Suppressor macrophage treated with lipopolysaccharide for 1 hour (primary cell): ENCODE measurements around the gene ZNF143.
"Not testable (repeated sequence)": the region's sequence is repeated elsewhere in the genome, so short reads cannot be mapped to it uniquely, and the experiment has no call there.

ENCODE experiments used
- DNase-seq, 3 donors: peaks; one replicate each; pipeline ENCODE4 v3.0.0-alpha.2; 2020 to 2022

The ZNF143 gene

DNA sequence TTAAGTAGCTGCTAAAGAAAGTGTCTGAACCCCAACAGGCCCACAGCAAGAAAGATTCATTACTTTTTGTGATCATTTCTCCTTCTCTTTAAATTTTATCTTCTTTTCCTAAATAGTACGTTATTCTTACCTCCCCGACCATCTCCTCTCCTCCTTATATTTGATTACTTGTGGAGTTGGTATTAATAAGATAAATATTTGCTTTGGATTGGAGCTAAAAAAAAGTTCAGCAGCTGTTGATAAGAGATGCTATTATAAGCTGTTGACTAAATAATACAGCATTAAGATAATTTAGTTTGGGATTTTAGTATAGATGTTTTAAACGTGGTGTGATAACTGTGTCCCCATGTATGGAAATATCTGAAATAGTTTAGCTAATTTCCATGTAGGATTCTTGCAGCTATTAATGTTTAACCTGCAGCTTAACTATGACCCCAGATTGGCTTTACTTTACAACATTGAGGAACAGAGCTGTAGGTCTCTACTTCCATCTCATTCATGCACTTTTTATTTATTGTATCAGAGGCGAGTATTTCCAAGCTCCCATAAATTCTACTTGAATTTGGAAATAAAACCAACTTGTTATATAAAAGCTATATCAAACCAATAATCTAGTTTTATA lies 37.8 kb downstream of the ZNF143 start:
- no peak for DNase-seq

DNA sequence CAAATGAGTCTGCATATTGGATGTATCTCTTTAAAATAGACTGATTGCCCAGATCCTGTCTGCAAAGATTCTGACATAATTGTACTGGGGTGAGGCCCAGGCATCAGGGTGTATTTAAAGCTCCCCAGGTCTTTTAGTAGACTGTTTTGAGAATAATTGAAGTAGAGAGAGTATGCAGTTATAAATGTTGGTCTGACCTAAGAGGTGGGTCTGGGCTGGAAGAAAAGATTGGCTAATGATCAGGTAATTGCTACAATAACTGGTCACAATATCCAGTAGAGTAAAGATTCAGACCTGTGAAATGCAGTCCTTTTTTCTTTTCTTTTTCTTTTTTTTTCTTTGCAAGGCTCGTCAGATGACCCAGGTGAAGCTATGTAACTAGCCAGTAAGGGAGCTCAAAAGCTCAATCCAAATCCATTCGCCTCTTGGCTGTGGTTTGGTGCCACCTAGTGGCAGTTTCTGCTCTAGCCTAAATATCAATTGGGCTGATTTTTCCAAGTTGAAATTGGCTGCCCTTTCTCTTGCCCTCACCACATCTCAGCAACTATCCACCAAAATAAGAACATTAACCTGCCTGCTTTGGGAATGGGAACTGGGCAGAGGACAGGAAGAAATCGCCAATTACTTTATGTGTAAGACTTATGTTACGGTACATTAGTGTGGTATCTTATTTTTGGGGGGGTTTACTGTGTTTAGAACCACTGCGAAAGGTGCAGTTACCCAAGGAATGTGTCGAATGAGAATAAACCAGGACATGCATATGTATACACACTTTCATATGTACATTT lies 45.9 kb downstream of the ZNF143 start:
- peak; percentile 83 to 90 (median 89) for DNase-seq

DNA sequence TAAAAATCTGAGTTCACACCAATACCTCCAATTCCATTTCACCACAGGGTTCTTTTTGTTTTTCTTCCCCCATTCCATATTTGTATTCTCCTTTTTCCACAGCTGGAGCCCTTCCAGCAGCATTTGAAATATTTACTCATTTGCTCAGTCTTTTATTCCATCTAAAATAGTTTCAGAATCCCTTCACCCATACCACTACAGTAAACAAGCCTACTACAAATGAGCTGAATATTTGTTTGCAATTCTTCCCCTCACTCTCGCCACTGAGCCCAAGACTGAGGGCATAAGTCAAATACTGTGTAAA lies 46.4 kb downstream of the ZNF143 start:
- DNase-seq = no peak

DNA sequence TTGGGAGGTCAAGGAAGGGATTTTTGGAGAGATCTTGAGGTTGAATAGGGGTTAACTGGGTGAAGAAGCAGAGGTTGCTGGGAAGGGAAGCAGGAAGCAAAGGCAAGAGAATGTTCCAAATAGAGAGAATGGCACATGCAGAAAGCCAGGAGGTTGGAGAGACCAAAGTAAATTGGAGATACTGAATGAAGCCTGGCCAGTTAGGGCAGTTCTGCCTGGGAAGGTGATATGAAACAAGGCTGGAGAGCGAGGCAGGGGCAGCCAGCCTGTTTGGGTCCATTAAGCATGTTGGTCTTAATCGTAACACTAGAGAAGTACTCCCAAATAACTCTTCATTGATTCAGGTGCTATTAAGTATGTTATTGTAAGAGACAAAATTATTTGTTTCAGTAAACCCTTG lies 48.2 kb downstream of the ZNF143 start:
- no peak for DNase-seq

DNA sequence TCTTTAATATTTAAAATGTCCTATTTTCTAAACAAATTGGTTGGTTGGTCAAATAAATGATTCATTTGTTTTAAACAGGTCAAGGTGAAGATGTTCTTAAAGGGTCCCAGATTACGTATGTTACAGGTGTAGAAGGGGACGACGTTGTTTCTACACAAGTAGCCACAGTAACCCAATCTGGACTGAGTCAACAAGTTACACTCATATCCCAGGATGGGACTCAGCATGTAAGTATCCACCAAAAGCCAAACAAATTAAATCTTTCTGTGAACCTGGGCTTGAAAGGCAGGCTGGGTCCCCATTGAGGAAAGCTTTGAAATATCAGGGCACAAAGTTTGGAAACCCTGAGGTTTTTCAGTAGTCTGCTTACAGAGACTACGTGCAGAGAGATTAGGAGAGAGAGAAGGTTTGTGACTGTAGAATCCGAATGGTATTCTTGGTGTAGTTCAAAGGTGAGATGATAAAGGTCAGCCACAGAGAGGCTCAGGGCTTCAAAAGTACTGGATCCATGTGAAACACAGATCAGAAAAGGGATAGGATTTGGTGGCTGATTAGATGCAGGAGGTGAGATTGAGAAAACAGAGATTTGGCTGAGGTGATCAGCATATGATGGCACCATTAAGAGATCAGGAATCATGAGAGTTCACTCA lies 51.7 kb downstream of the ZNF143 start:
- DNase-seq = no peak

DNA sequence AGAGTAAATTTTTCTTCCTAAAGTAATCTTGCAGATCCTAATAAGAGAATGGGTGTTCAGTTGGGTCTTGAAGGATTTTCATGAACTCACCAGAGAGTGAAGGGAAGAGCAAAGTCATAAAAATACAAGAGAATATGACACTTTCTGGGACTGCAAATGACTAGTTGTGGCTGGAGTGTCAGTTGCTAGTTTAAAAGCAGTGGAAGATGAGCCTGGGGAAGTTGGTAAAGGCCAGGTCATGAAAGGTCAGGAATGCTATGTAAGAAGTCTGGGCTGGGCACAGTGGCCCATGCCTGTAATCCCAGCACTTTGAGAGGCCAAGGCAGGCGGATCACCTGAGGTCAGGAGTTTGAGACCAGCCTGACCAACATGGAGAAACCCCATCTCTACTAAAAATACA lies 53.8 kb downstream of the ZNF143 start:
- peak in 2 of 3 donors; percentile 27 to 30 for DNase-seq

DNA sequence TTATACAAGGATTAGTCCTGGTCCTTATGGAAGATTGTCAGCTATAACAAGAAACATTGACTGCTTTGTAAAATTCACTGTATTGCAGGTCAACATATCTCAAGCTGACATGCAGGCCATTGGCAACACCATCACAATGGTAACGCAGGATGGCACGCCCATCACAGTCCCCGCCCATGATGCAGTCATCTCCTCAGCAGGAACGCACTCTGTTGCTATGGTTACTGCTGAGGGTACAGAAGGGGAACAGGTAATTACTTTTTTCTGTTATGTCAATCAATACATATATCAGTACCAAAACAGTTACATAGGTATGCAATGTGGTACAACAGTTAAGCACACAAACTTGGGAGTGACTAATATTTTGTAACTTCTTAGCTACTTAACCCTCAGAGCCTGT lies 55.3 kb downstream of the ZNF143 start:
- DNase-seq = no peak

DNA sequence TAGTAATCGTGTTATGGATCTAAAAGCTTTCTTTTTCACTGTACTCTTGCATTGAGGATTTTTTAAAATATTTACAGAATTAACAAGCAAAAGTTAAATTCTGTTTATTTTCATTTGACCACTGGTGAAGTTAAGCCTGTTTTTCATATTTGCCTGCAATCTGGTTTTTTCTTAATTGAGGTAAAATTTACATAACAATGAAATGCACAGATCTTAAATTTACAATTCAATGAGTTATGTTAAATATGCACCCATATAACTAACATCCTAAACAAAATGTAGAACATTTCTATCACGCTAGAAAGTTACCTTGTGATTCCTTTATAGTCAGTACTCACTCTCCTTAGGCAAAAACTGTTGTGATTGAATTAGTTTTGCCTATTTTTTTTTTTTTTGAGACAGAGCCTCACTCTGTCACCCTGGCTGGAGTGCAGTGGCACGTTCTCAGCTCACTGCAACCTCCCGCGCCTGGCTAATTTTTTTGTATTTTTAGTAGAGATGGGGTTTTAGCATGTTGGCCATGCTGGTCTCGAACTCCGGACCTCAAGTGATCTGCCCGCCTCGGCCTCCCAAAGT lies 58.1 kb downstream of the ZNF143 start:
- DNase-seq = no peak

DNA sequence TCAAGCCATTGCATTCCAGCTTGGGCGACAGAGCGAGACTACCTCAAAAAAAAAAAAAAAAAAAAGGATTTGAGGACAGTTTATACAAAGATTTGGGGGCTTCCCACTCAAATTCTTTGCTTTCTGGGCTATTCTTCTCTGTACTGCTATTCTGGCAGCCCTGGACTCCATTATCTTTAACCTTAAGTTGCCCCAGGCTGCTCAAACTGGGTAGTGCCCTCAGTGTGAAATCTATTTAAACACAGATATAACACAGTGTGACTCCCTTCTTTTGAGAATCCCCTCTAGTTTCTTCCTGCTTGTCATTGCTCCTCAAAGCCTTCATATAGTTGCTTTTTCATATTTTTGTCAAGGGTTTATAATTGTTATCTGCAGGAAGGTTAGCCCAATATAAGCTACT lies 63.2 kb downstream of the ZNF143 start:
- no peak for DNase-seq

DNA sequence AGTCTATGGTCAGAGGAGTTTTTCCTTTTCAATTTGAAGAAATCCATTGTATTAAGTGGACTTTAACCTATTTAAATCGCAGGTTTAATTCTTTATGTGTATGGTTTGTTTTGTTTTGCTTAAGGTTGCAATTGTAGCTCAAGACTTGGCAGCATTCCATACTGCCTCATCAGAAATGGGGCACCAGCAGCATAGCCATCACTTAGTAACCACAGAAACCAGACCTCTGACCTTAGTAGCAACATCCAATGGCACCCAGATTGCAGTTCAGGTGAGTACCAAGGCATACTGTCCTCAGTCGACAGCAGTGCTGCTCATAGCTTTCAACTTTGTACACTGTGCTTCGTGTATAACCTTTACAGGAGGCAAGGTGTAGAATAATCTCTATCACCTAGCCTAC lies 64.3 kb downstream of the ZNF143 start:
- no peak for DNase-seq

DNA sequence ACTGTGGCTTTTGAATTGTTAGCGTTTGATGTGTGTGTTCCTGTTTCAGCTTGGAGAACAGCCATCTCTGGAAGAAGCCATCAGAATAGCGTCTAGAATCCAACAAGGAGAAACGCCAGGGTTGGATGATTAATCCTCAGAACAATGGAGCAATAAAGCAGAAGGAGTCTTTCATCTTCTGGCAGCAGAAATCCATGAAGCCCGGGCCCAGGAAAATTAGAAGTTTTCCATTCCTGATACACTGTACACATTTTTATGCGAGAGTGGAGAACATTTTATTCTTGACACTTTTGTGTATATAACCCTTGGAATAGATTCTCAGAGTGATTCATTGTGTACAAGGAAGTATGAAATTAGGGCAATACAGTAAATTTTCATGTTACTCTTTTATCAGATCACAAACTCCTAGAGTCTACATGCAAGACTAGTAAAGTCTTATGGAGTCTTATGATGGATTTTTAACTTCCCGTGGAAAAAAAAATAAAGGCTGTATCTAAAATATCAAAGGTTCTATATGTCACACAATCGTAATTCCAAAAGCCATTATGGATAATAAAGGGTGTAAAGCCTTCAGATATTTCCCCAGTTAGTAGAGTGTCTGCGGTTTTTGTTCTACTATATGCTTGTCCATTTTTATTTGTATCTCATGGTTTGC lies 66.8 kb downstream of the ZNF143 start:
- DNase-seq = no peak

DNA sequence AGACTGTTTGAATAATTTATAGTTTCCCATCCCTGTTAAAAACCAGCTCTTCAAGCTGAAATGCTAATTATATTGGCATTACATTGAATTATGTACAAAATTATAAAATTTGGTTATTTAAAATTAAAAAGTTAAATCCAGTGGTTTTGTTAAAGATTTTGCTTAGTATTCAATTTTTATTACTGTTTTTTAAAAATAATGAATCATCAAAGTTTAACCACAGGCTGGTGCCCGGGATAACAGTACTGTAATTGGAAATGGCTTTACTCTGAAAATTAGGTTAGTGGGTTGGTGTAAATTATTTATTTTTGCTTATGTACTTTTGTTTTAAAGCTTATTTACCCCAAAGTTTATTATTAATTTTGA lies 67.3 kb downstream of the ZNF143 start:
- no peak for DNase-seq

DNA sequence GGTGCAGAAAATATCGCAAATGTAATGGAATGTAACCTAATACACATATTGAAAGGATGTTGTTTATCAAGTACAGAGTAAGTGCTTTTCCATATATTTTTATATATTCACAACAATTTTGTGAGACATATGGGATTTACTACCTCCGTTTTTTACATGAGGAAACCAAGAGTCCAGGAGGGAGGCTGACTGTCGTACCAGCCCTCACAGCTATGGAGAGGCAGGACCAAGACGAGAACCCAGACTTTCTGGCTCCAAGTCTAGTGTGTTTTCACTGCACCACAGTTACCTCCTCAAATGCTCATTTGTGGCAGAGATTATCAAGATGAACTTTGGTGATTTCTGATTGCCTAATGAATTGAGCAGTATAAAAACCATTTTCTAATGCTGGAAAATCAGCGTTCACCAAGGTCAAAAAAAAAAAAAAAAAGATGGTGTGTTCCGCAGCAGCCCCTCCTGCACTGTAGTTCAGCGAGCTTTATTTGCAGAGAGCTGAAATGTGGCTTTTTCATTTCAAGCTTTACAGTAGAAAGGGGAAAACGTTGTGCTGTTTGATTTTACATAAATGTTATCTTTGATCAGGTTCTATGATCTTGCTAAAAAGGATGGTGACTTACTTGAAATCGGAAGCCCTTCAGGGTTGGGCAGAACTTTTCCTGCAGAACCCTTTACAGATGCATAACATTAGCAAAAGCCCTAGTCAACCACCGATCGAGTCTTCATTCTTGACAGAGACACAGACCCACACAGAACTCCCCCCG lies 67.9 kb downstream of the ZNF143 start:
- DNase-seq = no peak

DNA sequence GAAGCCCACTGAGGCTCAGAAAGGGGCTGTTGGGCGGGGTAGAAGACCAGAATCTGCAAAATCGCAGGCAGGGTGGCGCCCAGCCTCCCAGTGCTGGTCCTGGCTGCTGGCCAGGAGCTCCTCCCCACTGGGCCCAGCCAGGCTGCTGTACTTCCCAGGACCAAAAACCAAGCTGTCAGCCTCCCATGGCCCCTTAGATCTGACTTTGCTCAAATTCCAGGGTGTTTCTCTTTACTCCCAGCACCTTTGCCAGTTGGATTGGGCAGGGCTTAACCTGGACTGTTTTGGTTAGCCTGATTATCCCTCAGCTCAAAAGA lies 68.5 kb downstream of the ZNF143 start:
- DNase-seq = no peak

DNA sequence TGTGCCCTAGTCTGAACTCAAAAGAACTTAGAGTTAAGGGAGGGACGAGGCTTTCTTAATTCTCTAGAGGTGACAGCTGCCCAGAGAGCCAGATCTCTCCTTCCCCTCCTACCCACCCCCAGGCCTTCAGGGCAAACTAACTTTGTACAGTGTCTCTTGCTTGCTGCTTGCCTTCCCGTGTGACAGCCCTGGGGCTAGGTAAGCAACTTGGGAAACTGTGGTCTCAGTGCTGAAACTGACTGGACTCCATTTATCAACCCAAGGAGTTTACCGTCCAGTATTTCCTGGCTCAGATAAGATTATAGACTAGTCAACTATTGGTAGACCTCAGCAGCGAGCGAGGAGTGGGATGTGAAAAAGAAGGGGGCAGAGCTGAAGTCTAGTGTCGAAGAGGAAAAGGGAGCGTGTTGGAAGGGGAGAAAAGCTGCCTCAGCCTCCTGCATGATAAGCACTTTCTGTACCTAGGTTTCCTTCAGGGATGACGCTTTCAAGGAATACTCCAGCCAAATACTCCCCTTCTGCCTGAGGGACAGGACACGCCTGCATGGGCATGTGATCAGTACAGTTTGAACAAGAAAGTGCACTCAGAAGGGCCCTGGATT lies 69.3 kb downstream of the ZNF143 start:
- no peak for DNase-seq

DNA sequence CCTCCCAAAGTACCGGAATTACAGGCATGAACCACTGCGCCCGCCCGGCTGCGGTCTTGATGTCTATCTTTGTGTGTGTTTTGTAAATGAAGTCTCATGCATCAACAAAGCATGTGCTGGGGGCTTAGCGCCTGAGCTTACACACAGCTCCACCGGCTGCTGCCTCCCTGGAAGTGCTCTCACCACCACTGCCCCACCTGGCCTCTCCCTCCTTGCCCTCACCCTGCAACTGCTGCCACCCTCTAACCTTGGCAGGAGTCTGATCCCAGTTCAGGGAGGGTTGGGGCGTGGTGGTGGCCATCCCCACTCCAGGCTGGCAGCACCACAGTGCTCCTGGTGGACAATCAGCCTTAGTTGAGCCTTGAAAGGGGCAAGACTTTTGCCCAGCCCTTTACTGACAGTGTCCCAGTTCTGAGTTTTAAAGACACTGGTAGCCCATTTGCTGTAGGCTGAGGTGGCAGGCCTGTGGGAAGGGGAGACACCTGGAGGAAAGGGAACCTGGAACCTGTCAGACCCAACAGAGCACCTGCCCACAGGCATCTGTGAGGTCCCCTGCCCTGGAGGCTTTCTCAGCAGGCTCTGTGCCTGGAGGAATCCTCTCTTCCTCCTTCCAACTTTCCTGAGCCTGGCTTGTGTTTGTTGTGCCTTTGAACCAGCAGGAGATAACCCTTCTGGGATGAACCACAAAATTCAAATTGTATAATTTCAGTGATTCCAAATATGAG lies 70.3 kb downstream of the ZNF143 start:
- DNase-seq = no peak

DNA sequence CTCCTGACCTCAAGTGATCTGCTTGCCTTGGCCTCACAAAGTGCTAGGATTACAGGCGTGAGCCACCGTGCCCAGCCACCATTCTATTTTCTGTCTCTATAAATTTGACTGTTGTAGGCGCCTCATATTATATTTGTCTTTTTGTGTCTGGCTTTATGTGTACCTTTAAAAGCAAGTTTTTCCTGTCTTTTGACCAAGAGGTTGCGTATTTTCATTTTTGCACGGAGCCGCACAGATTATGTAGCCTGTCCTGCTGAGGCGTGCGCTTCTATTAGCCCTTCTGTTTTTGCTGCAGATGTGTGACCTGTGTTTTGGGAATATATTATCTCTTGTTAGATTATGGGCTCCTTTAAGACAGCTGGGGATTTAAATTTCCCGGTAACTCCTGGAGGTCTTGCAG lies 72.2 kb downstream of the ZNF143 start:
- DNase-seq = no peak

DNA sequence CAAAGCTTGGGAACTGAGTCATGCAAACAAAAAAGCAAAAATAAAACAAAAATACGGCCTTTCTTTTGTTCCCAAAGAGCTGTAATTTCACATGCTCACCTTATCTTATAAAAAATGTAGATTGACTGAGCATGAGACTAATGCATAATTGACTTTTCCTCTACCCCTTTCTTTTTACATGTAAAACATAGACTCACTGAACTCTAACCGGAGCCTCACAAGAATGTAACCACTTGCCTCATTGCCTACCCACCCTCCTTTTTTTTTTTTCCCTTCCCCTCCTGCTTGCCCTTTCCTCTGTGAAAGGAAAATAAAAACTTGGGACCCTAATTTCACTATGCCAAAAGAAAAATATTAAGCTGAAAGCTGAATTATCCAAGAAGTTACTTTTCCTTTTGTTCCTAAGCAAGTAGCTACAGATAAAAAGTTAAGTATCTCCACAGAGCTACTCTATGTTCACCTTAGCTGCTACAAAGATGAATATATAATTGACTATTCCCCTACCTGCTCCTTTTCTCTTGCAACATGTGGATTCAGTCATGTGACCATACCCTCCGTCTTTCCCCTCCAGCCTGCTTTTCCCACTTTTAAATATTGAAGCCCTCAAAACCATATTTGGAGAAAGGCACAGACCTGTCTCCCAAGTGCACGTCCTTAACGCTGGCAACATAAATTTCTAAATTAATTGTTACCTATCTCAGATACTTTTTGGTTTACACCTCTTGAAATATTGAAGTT lies 73.1 kb downstream of the ZNF143 start:
- DNase-seq = no peak

DNA sequence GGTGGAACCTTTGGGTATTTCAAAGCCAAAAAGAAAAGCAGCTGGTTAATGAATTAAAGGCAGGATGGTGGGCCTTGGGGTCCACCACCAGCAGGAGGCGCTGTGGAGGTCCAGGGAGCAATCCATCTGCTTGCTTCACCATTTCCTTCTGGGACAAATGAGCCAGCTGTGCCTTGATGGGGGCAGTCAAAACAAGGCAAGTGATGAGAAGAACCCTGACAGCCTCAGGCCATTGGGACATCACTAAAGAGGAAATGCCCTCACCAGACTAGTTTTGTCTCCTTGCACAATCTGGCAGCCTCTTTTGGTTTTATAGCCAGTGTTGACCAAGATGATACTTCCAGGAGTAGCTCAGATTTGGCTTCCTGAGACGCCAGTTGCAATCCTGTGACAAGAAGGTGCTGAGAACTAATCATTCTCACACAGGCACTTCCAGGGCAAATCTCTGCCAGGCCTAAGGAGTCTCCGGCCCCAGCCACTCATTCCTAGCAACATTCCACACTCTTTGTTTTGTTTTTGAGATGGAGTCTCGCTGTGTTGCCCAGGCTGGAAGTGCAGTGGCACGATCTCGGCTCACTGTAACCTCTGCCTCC lies 74.5 kb downstream of the ZNF143 start:
- peak; percentile 86 to 94 (median 88) for DNase-seq

DNA sequence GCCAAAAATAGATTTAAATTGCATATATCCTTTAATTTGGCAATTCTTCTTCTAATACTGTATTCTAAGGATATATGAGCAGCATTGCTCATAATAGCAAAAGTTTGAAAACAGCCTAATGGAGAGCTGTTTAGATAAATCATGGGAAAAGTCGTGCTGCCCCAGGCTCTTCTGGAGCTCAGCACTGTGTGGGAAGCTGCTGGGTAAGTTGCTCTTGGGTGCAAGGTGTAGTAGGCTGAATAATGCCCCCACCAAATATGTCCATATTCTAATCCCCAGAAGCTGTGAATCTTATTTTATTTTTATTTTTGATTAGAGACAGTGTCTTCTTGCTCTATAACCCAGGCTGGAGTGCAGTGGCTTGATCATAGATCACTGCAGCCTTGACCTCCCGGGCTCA lies 77.7 kb downstream of the ZNF143 start:
- DNase-seq = no peak

DNA sequence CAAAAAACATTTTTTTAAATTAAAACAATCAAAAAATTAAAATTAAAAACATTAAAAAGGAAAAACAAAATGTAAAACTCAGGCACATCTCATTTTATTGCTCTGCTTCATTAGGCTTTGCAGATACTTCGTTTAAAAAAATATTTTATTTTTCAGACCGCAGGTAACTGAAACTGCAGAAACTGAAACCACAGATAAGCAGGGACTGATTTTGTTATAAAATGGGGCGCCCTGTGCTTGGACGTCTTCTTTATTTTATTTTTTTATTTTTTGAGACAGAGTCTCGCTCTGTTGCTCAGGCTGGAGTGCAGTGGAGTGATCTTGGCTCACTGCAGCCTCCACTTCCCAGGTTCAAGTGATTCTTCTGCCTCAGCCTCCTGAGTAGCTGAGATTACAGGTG lies 88.4 kb downstream of the ZNF143 start:
- not testable (repeated sequence) for DNase-seq
